Sigmoid colon (tissue), 3 donors: ENCODE results near the gene DPT.

Experiments used
- POLR2A ChIP-seq, 2 donors: fragments of 450-650 bp; IDR thresholded peaks; one replicate each; pipeline ENCODE4 v1.6.1; 2016; ENCODE audit warnings: antibody characterized with exemption in 2 of 2, mild to moderate bottlenecking in 2 of 2, moderate library complexity in 2 of 2
- TF ChIP-seq, protein P1 (sequence below), 4 experiments: fragments of 450-650 bp in 3 of 4; fragments of 200-600 bp in 1 of 4; IDR thresholded peaks; one replicate each; pipeline ENCODE4 v1.5.1; 2016 to 2019; ENCODE audit warnings: antibody characterized with exemption in 4 of 4, mild to moderate bottlenecking in 3 of 4, moderate library complexity in 2 of 4

DNA sequence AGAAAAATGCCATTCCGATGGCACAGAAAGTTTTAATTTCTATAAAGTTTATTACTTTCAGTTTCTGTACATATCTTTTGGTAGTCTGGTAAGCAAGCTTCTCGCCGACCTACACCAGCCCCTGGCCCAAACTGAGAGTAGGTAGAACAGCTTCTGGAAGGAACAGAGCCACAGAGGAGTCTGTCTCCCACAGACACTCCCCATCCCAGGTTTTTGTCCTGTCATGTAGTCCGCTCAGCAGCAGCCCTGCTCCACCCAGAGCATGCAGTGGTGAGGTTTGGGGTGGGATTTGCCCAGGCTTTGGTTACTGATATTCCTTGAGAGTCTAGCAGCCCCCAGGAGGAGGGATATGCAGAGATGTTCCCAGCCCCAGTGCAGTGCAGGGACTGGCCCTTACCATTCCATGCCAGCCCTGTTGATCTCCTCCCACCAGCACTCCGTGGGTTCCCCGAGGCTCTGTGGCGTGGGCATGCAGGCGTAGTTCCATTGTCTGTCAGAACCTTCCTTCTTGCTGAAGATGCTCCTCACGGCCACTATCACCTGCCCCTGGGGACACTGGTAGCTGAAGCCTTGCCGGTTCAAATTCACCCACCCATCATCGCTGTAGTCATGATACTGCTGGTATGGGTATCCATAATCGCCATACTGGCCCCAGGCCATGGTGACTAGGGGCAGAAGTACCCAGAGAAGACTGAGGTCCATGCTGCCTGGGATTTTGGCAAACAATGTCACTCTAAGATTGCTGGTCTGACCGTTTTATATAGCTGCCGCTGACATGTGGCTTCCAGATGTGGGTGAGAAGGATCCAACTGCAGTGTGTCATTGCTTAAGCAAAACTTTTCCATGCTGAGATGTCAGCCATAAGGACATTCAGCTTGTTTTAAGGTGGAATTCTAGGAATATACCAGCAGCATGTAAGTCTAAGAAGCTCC lies at the start of gene DPT:
- TF ChIP-seq POLR2A (IDR thresholded peaks at IDR 0.05), result no peak
- TF ChIP-seq, protein P1, sequence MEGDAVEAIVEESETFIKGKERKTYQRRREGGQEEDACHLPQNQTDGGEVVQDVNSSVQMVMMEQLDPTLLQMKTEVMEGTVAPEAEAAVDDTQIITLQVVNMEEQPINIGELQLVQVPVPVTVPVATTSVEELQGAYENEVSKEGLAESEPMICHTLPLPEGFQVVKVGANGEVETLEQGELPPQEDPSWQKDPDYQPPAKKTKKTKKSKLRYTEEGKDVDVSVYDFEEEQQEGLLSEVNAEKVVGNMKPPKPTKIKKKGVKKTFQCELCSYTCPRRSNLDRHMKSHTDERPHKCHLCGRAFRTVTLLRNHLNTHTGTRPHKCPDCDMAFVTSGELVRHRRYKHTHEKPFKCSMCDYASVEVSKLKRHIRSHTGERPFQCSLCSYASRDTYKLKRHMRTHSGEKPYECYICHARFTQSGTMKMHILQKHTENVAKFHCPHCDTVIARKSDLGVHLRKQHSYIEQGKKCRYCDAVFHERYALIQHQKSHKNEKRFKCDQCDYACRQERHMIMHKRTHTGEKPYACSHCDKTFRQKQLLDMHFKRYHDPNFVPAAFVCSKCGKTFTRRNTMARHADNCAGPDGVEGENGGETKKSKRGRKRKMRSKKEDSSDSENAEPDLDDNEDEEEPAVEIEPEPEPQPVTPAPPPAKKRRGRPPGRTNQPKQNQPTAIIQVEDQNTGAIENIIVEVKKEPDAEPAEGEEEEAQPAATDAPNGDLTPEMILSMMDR (IDR thresholded peaks at IDR 0.05), result no peak
